HEK293 (cell line): ENCODE measurements around the gene USP22.

Experiments
- CTCF ChIA-PET: fragments of 350-600 bp; formaldehyde crosslinking; extraction: SDS; loops from one replicate; lab custom pipeline; 2021; ENCODE audit warnings: antibody characterized with exemption; lab: Yijun Ruan, JAX
- POLR2A ChIA-PET: fragments of 300-600 bp; formaldehyde crosslinking; extraction: SDS; loops from one replicate; lab custom pipeline; 2020; ENCODE audit warnings: antibody characterized with exemption, inconsistent platforms; lab: Yijun Ruan, JAX
- H3K27ac ChIP-seq: fragments of 200-500 bp; sonication (Bioruptor generic); 2 replicates; pipeline ENCODE4 v1.5.1; 2014; ENCODE audit warnings: low read depth, low read length, control low read depth, inconsistent platforms; ENCODE audit errors: extremely low read depth
- H3K36me3 ChIP-seq, 2 experiments: fragments of 200-500 bp in 1 of 2; sonication (Bioruptor generic) in 1 of 2; 1 replicate in 1 of 2; 2 replicates in 1 of 2; pipeline ENCODE4 v1.5.1; 2014 to 2017; ENCODE audit warnings: inconsistent platforms in 2 of 2, low read length in 2 of 2; ENCODE audit not compliant: control insufficient read depth in 2 of 2, insufficient read depth in 1 of 2
- H3K4me1 ChIP-seq: fragments of 200-500 bp; sonication (Bioruptor generic); 2 replicates; pipeline ENCODE4 v1.5.1; 2014; ENCODE audit warnings: mild to moderate bottlenecking, low read length, inconsistent platforms; ENCODE audit not compliant: control insufficient read depth, insufficient read depth
- H3K4me3 ChIP-seq: 2 replicates; pipeline ENCODE4 v1.5.1; 2011; ENCODE audit warnings: low read depth, mild to moderate bottlenecking, control low read depth, low read length, moderate library complexity
- H3K9me3 ChIP-seq: fragments of 200-500 bp; sonication (Bioruptor generic); 2 replicates; pipeline ENCODE4 v1.5.1; 2014; ENCODE audit warnings: low read depth, low read length, inconsistent platforms; ENCODE audit not compliant: control insufficient read depth, insufficient read depth
- GFI1B ChIP-seq: fragments of 450-650 bp; formaldehyde crosslinking; IDR thresholded peaks from 2 replicates; pipeline ENCODE4 v1.5.1; 2016; ENCODE audit warnings: missing biosample characterization, missing genetic modification characterization
- KLF9 ChIP-seq: fragments of 450-650 bp; formaldehyde crosslinking; IDR thresholded peaks from 2 replicates; pipeline ENCODE4 v1.5.1; 2016; ENCODE audit warnings: missing biosample characterization, missing genetic modification characterization, low read depth
- PRDM6 ChIP-seq: fragments of 450-650 bp; formaldehyde crosslinking; IDR thresholded peaks from 2 replicates; pipeline ENCODE4 v1.5.1; 2017; ENCODE audit warnings: missing biosample characterization, missing genetic modification characterization
- TRIM28 ChIP-seq: IDR thresholded peaks from 2 replicates; pipeline ENCODE4 v1.6.1; 2011; ENCODE audit warnings: low read length, control low read depth, borderline replicate concordance
- YY1 ChIP-seq: fragments of 450-650 bp; formaldehyde crosslinking; IDR thresholded peaks from 2 replicates; pipeline ENCODE4 v1.5.1; 2018; ENCODE audit warnings: missing biosample characterization, missing genetic modification characterization
- ZBTB20 ChIP-seq: fragments of 450-650 bp; formaldehyde crosslinking; IDR thresholded peaks from 2 replicates; pipeline ENCODE4 v1.5.1; 2016; ENCODE audit warnings: missing biosample characterization, missing genetic modification characterization
- ZBTB8A ChIP-seq: fragments of 450-650 bp; formaldehyde crosslinking; IDR thresholded peaks from 2 replicates; pipeline ENCODE4 v1.5.1; 2016; ENCODE audit warnings: missing biosample characterization, missing genetic modification characterization
- ZNF114 ChIP-seq: fragments of 450-650 bp; formaldehyde crosslinking; IDR thresholded peaks from 2 replicates; pipeline ENCODE4 v1.5.0; 2017; ENCODE audit warnings: missing biosample characterization, missing genetic modification characterization
- ZNF133 ChIP-seq: fragments of 450-650 bp; formaldehyde crosslinking; IDR thresholded peaks from 2 replicates; pipeline ENCODE4 v1.5.1; 2016; ENCODE audit warnings: missing biosample characterization, missing genetic modification characterization
- ZNF148 ChIP-seq: fragments of 450-650 bp; formaldehyde crosslinking; IDR thresholded peaks from 2 replicates; pipeline ENCODE4 v1.5.0; 2017; ENCODE audit warnings: missing biosample characterization, missing genetic modification characterization, borderline replicate concordance
- ZNF184 ChIP-seq: fragments of 450-650 bp; IDR thresholded peaks from 2 replicates; pipeline ENCODE4 v1.5.1; 2018; ENCODE audit warnings: missing biosample characterization, mild to moderate bottlenecking, missing genetic modification characterization
- ZNF2 ChIP-seq: fragments of 450-650 bp; formaldehyde crosslinking; IDR thresholded peaks from 2 replicates; pipeline ENCODE4 v1.5.1; 2016; ENCODE audit warnings: missing biosample characterization, missing genetic modification characterization
- ZNF239 ChIP-seq: fragments of 450-650 bp; formaldehyde crosslinking; IDR thresholded peaks from 2 replicates; pipeline ENCODE4 v1.5.1; 2016; ENCODE audit warnings: missing biosample characterization, missing genetic modification characterization
- ZNF248 ChIP-seq: fragments of 450-650 bp; formaldehyde crosslinking; IDR thresholded peaks from 2 replicates; pipeline ENCODE4 v1.5.1; 2017; ENCODE audit warnings: missing biosample characterization, missing genetic modification characterization
- ZNF391 ChIP-seq: fragments of 450-650 bp; formaldehyde crosslinking; IDR thresholded peaks from 2 replicates; pipeline ENCODE4 v1.5.1; 2016; ENCODE audit warnings: low read depth, missing biosample characterization, missing genetic modification characterization, borderline replicate concordance
- ZNF473 ChIP-seq: fragments of 450-650 bp; formaldehyde crosslinking; IDR thresholded peaks from 2 replicates; pipeline ENCODE4 v1.5.1; 2017; ENCODE audit warnings: missing biosample characterization, missing genetic modification characterization
- ZNF514 ChIP-seq: fragments of 450-650 bp; formaldehyde crosslinking; IDR thresholded peaks from 2 replicates; pipeline ENCODE4 v1.5.1; 2016; ENCODE audit warnings: missing biosample characterization, missing genetic modification characterization
- ZNF548 ChIP-seq: fragments of 450-650 bp; formaldehyde crosslinking; IDR thresholded peaks from 2 replicates; pipeline ENCODE4 v1.5.1; 2016; ENCODE audit warnings: missing biosample characterization, missing genetic modification characterization
- ZNF621 ChIP-seq: fragments of 450-650 bp; formaldehyde crosslinking; IDR thresholded peaks from 2 replicates; pipeline ENCODE4 v1.5.1; 2017; ENCODE audit warnings: missing biosample characterization, missing genetic modification characterization
- ZNF629 ChIP-seq: fragments of 450-650 bp; formaldehyde crosslinking; IDR thresholded peaks from 2 replicates; pipeline ENCODE4 v1.5.1; 2017; ENCODE audit warnings: missing biosample characterization, missing genetic modification characterization
- ZNF654 ChIP-seq: fragments of 450-650 bp; formaldehyde crosslinking; IDR thresholded peaks from 2 replicates; pipeline ENCODE4 v1.5.1; 2016; ENCODE audit warnings: low read depth, missing biosample characterization, missing genetic modification characterization
- ZNF837 ChIP-seq: fragments of 450-650 bp; formaldehyde crosslinking; IDR thresholded peaks from 2 replicates; pipeline ENCODE4 v1.5.1; 2016; ENCODE audit warnings: missing biosample characterization, missing genetic modification characterization
- TF ChIP-seq, protein P1 (sequence below): fragments of 450-650 bp; formaldehyde crosslinking; IDR thresholded peaks from 2 replicates; pipeline ENCODE4 v1.5.1; 2016; ENCODE audit warnings: missing biosample characterization, missing genetic modification characterization

Gene USP22

DNA sequence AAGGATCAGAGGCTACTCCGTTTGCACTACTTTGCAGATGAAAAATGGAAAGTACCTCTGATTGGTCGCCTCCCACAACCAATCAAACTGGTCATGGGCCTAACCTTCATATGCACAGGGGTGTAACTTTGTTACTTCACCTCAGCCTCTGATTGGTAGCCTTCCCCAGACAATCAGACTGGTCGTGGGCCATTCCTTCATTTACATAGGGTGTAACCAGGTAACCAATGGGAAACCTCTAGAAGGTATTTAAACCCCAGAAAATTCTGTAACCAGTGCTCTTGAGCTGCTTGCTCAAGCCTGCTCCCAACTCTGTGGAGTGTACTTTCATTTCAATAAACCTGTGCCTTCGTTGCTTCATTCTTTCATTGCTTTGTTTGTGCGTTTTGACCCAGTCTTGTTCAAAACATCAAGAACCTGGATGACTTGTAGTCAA is 39.2 kb upstream of the USP22 start:
- Histone ChIP-seq H3K27ac (no peak overlapping the region), H3K4me3 (no peak overlapping the region), H3K9me3 (no peaks in the 10 kb centered on the region), H3K36me3 (no peaks in the 10 kb centered on the region), H3K4me1 (no peaks in the 10 kb centered on the region)
- ChIA-PET POLR2A (no interaction called here), CTCF (no interaction called here)
- TF ChIP-seq ZNF629 (tag by site-specific recombination) (no peak), ZNF621 (tag by site-specific recombination) (no peak), ZNF2 (tag by site-specific recombination) (no peak), ZNF473 (tag by site-specific recombination) (no peak), ZNF654 (tag by site-specific recombination) (no peak), GFI1B (tag by site-specific recombination) (no peak), ZBTB20 (tag by site-specific recombination) (no peak), KLF9 (tag by site-specific recombination) (no peak), ZNF184 (tag by site-specific recombination) (no peak), ZNF148 (tag by site-specific recombination) (no peak), ZBTB8A (no peak), PRDM6 (no peak), TRIM28 (no peak), ZNF133 (tag by site-specific recombination) (no peak), ZNF248 (tag by site-specific recombination) (no peak), ZNF837 (tag by site-specific recombination) (no peak), ZNF114 (tag by site-specific recombination) (no peak), ZNF239 (tag by site-specific recombination) (no peak), ZNF391 (tag by site-specific recombination) (no peak)

GRCh38 chr17:21079196-21079595 is 36.4 kb upstream of the USP22 start:
- ChIA-PET CTCF (no interaction called here), POLR2A (interaction anchor here (1.6 kb wide), 2 partner anchors 20 to 36 kb away, joined by 3 to 6 read pairs; partner anchors contain the start of gene USP22)
- Histone ChIP-seq H3K27ac (no peak overlapping the region), H3K4me3 (no peak overlapping the region), H3K9me3 (no peaks in the 10 kb centered on the region), H3K36me3 (no peaks in the 10 kb centered on the region), H3K4me1 (no peaks in the 10 kb centered on the region)
- TF ChIP-seq, protein P1, sequence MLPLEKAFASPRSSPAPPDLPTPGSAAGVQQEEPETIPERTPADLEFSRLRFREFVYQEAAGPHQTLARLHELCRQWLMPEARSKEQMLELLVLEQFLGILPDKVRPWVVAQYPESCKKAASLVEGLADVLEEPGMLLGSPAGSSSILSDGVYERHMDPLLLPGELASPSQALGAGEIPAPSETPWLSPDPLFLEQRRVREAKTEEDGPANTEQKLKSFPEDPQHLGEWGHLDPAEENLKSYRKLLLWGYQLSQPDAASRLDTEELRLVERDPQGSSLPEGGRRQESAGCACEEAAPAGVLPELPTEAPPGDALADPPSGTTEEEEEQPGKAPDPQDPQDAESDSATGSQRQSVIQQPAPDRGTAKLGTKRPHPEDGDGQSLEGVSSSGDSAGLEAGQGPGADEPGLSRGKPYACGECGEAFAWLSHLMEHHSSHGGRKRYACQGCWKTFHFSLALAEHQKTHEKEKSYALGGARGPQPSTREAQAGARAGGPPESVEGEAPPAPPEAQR: no peak
- TF ChIP-seq ZNF548 (tag by site-specific recombination): no peak
- no peak for TF ChIP-seq YY1
- TF ChIP-seq ZNF514 (tag by site-specific recombination): no peak
